NB4 (cell line): Measurements from ENCODE around the gene TUBD1.

ENCODE experiments used
- CTCF ChIP-seq: IDR thresholded peaks from one replicate; pipeline ENCODE4 v1.5.1; 2012; ENCODE audit warnings: low read depth, low read length
- MAX ChIP-seq: IDR thresholded peaks from 2 replicates; pipeline ENCODE4 v1.6.1; 2011; ENCODE audit warnings: low read depth, low read length
- MYC ChIP-seq: IDR thresholded peaks from 2 replicates; pipeline ENCODE4 v1.6.1; 2011; ENCODE audit warnings: low read depth, low read length
- POLR2A ChIP-seq: IDR thresholded peaks from 2 replicates; pipeline ENCODE4 v1.6.1; 2011; ENCODE audit warnings: mild to moderate bottlenecking; ENCODE audit not compliant: insufficient read length; ENCODE audit errors: extremely low read depth

- TF ChIP-seq POLR2A (no peak), CTCF (no peak), MAX (no peak), MYC (no peak)
Measured at GRCh38 chr17:59840329-59841090, 52.2 kb downstream of the TUBD1 start.
